Calu3 (cell line): ENCODE results near the gene WFDC9. TPM values are rescaled to one million over a fixed set of nuclear protein-coding genes. Genes with fewer than 3 reads are reported as not detected.

Source experiments
- BruUV-seq: library from RNA; stranded (reverse); fragments of 400-500 nt; replicated peaks from 2 replicates; lab custom pipeline; 2021; lab: Mats Ljungman, UMichigan
- CTCF ChIA-PET: fragments of 300-600 bp; sonication (Branson Sonifier 250); formaldehyde crosslinking; loops from one replicate; lab custom pipeline; 2022; ENCODE audit warnings: antibody characterized with exemption; lab: Charles Lee
- DNase-seq: peaks from one replicate; pipeline ENCODE4 v3.0.0; 2022
- H3K27ac Mint-ChIP-seq: one replicate; pipeline ENCODE4 v1.8.0; 2022; ENCODE audit warnings: mixed read lengths; ENCODE audit not compliant: unreplicated experiment
- H3K27me3 Mint-ChIP-seq: one replicate; pipeline ENCODE4 v1.8.0; 2022; ENCODE audit warnings: mixed read lengths; ENCODE audit not compliant: unreplicated experiment
- H3K36me3 Mint-ChIP-seq: one replicate; pipeline ENCODE4 v1.8.0; 2022; ENCODE audit warnings: mild to moderate bottlenecking, moderate library complexity, mixed read lengths; ENCODE audit not compliant: insufficient read depth, unreplicated experiment
- H3K4me1 Mint-ChIP-seq: one replicate; pipeline ENCODE4 v1.8.0; 2022; ENCODE audit warnings: mild to moderate bottlenecking, low read depth, mixed read lengths; ENCODE audit not compliant: unreplicated experiment
- H3K4me3 Mint-ChIP-seq: one replicate; pipeline ENCODE4 v1.8.0; 2022; ENCODE audit warnings: mild to moderate bottlenecking, low read depth, moderate library complexity, mixed read lengths; ENCODE audit not compliant: unreplicated experiment
- H3K9me3 Mint-ChIP-seq: one replicate; pipeline ENCODE4 v1.8.0; 2022; ENCODE audit warnings: low read depth, mixed read lengths; ENCODE audit not compliant: unreplicated experiment
- intact Hi-C: fragments of 100-400 bp; cut with micrococcal nuclease; formaldehyde crosslinking; loops from one replicate; pipeline ENCODE4 v1.10.0; 2022; ENCODE audit not compliant: unreplicated experiment
- total RNA-seq: library from RNA; stranded (reverse); gene quantifications from 2 replicates; pipeline ENCODE4 v1.2.3, GENCODE V29; 2022
- TF ChIP-seq, protein P1 (sequence below): fragments of 200-600 bp; IDR thresholded peaks from one replicate; pipeline ENCODE4 v1.8.0; 2022; ENCODE audit warnings: antibody characterized with exemption; ENCODE audit not compliant: unreplicated experiment

WFDC9 gene
- total RNA-seq, 1 experiment from 2014 or later, result not detected

DNA sequence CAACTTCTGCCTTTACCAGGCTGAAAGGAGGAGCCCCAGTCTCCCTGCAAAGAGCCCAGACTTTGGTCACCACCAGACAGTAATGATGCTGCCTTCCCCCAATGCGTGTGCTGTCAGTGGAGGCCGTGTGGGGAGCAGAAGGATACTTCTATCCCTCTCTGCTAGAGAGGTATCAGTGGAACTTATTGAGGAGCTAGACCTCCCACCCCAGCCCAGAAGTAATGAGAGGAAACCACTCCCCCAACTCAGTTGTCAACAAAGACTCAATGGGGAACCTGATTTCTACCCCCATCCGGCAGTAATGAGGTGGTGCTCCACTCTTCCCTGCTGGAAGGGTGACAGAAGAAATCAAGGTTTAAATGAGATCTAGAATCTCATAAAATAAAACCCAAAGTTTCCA lies 47.6 kb downstream of the WFDC9 start:
- TF ChIP-seq, protein P1, sequence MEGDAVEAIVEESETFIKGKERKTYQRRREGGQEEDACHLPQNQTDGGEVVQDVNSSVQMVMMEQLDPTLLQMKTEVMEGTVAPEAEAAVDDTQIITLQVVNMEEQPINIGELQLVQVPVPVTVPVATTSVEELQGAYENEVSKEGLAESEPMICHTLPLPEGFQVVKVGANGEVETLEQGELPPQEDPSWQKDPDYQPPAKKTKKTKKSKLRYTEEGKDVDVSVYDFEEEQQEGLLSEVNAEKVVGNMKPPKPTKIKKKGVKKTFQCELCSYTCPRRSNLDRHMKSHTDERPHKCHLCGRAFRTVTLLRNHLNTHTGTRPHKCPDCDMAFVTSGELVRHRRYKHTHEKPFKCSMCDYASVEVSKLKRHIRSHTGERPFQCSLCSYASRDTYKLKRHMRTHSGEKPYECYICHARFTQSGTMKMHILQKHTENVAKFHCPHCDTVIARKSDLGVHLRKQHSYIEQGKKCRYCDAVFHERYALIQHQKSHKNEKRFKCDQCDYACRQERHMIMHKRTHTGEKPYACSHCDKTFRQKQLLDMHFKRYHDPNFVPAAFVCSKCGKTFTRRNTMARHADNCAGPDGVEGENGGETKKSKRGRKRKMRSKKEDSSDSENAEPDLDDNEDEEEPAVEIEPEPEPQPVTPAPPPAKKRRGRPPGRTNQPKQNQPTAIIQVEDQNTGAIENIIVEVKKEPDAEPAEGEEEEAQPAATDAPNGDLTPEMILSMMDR, result no peak
- CTCF ChIA-PET, result no interaction called here
- H3K27ac Mint-ChIP-seq, result no peak overlapping the region
- no peaks in the 10 kb centered on the region for H3K36me3 Mint-ChIP-seq
- intact Hi-C loops, result no loop called here
- BruUV-seq, result no TSS peak
- DNase-seq, result no peak
- no peaks in the 10 kb centered on the region for H3K9me3 Mint-ChIP-seq
- peaks cover 29% of the 10 kb centered on the region for H3K27me3 Mint-ChIP-seq
- no peaks in the 10 kb centered on the region for H3K4me1 Mint-ChIP-seq
- H3K4me3 Mint-ChIP-seq, result no peak overlapping the region

DNA sequence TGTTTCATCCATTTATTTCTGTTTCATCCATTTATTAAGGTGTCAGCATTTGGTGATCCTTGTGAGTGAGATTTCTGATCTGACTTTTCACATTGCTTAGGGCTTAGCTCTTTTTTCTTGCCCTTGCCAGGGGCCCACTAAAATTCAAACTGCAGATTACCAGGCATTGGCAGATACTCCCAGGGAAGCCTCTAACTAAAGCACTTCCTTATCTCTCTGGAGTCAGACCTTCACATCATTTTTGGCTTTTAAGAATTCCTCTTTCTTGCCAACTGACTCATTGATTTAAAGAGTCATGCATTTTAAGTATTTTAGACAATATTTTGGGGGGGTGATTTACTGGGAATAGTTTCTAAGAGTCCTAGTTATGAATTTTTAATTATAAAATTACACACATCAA lies 49.4 kb downstream of the WFDC9 start:
- intact Hi-C loops, result no loop called here
- no TSS peak for BruUV-seq
- H3K36me3 Mint-ChIP-seq, result no peaks in the 10 kb centered on the region
- CTCF ChIA-PET, result no interaction called here
- peaks cover 31% of the 10 kb centered on the region for H3K27me3 Mint-ChIP-seq
- no peak for DNase-seq
- H3K27ac Mint-ChIP-seq, result no peak overlapping the region
- H3K4me3 Mint-ChIP-seq, result no peak overlapping the region
- TF ChIP-seq, protein P1, result no peak
- H3K9me3 Mint-ChIP-seq, result no peaks in the 10 kb centered on the region
- peaks cover 5% of the 10 kb centered on the region for H3K4me1 Mint-ChIP-seq

DNA sequence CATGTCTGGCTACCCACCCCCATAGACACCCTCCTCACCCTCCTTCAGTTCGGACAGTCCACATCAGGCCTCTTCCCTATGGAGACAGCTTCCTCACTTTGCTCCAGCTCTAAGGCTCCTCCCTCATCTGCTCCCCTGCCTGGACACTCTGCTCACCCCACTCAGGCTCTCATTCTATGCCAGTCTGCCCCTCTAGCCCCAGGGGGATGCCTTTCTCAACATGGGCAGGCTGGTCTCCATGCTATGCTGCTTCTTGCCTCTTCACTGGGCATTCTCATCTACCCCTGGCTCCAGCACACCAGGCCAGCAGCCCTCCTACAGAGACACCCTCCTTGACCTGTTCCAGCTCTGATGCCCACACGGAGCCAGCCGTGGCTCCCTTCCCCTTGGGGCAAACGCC lies 51.9 kb downstream of the WFDC9 start, which contains the start of gene WFDC8:
TSS of gene WFDC8 (minus strand) at position 101 of the 400 bp plus-strand sequence. CDS start at position 64, 37 bp downstream.
- Mint-ChIP-seq H3K27ac (no peak within 1 kb of the TSS), H3K36me3 (no peaks in the 10 kb centered on the region), H3K27me3 (peaks cover 31% of the 10 kb centered on the region), H3K4me3 (no peak within 1 kb of the TSS), H3K9me3 (no peaks in the 10 kb centered on the region), H3K4me1 (peaks cover 10% of the 10 kb centered on the region)
- TF ChIP-seq, protein P1, result no peak
- no TSS peak for BruUV-seq
- no peak for DNase-seq
- CTCF ChIA-PET, result interaction anchor here (1.5 kb wide), 1 partner anchor 191 kb away, joined by 4 read pairs; no protein-coding TSS in a partner anchor
- intact Hi-C loops, result no loop called here

DNA sequence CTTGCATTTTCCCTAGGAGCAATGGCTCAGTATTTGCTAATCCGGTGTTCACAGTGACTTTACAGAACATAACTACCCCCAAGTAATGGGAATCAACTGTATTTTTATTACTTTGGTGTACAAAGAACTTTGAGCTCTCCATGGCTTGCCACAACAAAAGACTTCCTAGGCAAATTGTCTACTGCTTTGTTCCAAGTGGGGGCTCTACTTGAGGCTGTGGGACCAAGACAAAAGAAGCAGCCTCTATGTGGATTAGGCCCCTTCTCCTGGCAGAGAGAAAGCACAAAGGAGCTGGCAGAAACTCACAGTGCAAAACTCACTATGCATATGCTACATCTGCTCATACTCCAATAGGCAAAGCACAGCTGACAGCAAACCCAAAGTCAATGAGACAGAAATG lies 52.9 kb downstream of the WFDC9 start:
- H3K4me3 Mint-ChIP-seq, result no peak overlapping the region
- peaks cover 10% of the 10 kb centered on the region for H3K4me1 Mint-ChIP-seq
- no peaks in the 10 kb centered on the region for H3K36me3 Mint-ChIP-seq
- no peak overlapping the region for H3K27ac Mint-ChIP-seq
- peaks cover 31% of the 10 kb centered on the region for H3K27me3 Mint-ChIP-seq
- intact Hi-C loops, result no loop called here
- TF ChIP-seq, protein P1, result no peak
- H3K9me3 Mint-ChIP-seq, result no peaks in the 10 kb centered on the region
- no peak for DNase-seq
- no TSS peak for BruUV-seq
- CTCF ChIA-PET, result interaction anchor here (1.5 kb wide), 1 partner anchor 192 kb away, joined by 4 read pairs; no protein-coding TSS in a partner anchor
